Kidney epithelial cell (primary cell): ENCODE data around the gene DDX19B. TPM values are rescaled to one million over a fixed set of nuclear protein-coding genes. Genes with fewer than 3 reads are reported as not detected.
"Not testable (repeated sequence)": the region's sequence is repeated elsewhere in the genome, so short reads cannot be mapped to it uniquely, and the experiment has no call there.

Source experiments
- DNase-seq: peaks from one replicate; pipeline ENCODE4 v3.0.0-alpha.2; 2010; ENCODE audit warnings: low read depth
- H3K27me3 ChIP-seq: 2 replicates; pipeline ENCODE4 v1.6.0; 2011; ENCODE audit warnings: low read length; ENCODE audit not compliant: control insufficient read depth, insufficient read depth
- H3K36me3 ChIP-seq: 2 replicates; pipeline ENCODE4 v1.5.1; 2011; ENCODE audit warnings: low read length; ENCODE audit not compliant: control insufficient read depth, insufficient read depth
- H3K4me3 ChIP-seq: 2 replicates; pipeline ENCODE4 v1.5.1; 2011; ENCODE audit warnings: low read depth, mild to moderate bottlenecking, control low read depth, low read length
- CTCF ChIP-seq: IDR thresholded peaks from 2 replicates; pipeline ENCODE4 v1.5.1; 2011; ENCODE audit warnings: mild to moderate bottlenecking, moderate library complexity, low read length, control low read depth, inconsistent platforms; ENCODE audit not compliant: insufficient read depth, poor library complexity, severe bottlenecking
- total RNA-seq: library from RNA; depleted of rRNA; stranded (reverse); fragments of >200 nt; gene quantifications from 2 replicates; pipeline ENCODE4 v1.2.3, GENCODE V29; 2015

DDX19B gene
- 41.8 and 49.0 TPM in 2 replicates for total RNA-seq

- H3K27me3 ChIP-seq: no peaks in the 10 kb centered on the region
- no peaks in the 10 kb centered on the region for H3K36me3 ChIP-seq
- no peak for TF ChIP-seq CTCF
- H3K4me3 ChIP-seq: peak within 1 kb of the TSS; percentile 90
- no peak for DNase-seq
These were observed at the start of gene DDX19B for GRCh38 chr16:70298988-70299938. Gene DDX19B, plus strand, starts transcription at chr16:70299186. Its CDS starts 112 bp downstream, at chr16:70299298.

GRCh38 chr16:70249697-70250096, 49.3 kb upstream of the DDX19B start:
- not testable (repeated sequence) for H3K4me3 ChIP-seq

GRCh38 chr16:70250748-70251628, 48.0 kb upstream of the DDX19B start:
- peak overlapping the region; percentile 79 for H3K4me3 ChIP-seq
- H3K27me3 ChIP-seq: no peaks in the 10 kb centered on the region
- peaks cover 6% of the 10 kb centered on the region for H3K36me3 ChIP-seq
- DNase-seq: no peak
- no peak for TF ChIP-seq CTCF

More at GRCh38 chr16:70249697-70250096, 49.3 kb upstream of the DDX19B start:
- H3K36me3 ChIP-seq, DNase-seq, H3K27me3 ChIP-seq: not testable (repeated sequence)

- peak; percentile 87 for TF ChIP-seq CTCF
- Histone ChIP-seq H3K27me3 (no peaks in the 10 kb centered on the region), H3K4me3 (peak within 1 kb of the TSS; percentile 79), H3K36me3 (peaks cover 6% of the 10 kb centered on the region)
- DNase-seq: peak; percentile 58
These were observed 47.2 kb upstream of the DDX19B start, which contains the start of gene EXOSC6 for GRCh38 chr16:70251629-70252354. Gene EXOSC6, minus strand, starts transcription at chr16:70251940. Its CDS starts 40 bp downstream, at chr16:70251900.

- peak; percentile 60 for TF ChIP-seq CTCF
- H3K27me3 ChIP-seq: no peaks in the 10 kb centered on the region
- H3K4me3 ChIP-seq: no peak overlapping the region
- peaks cover 6% of the 10 kb centered on the region for H3K36me3 ChIP-seq
- DNase-seq: no peak
These were observed 46.5 kb upstream of the DDX19B start for GRCh38 chr16:70252355-70252988.
